Right atrium auricular region (tissue), 2 donors: ENCODE results near the gene MESD. TPM values are rescaled to one million over a fixed set of nuclear protein-coding genes. Genes with fewer than 3 reads are reported as not detected.

ENCODE experiments used
- DNase-seq: peaks from one replicate; pipeline ENCODE4 v3.0.0-alpha.2; 2019; ENCODE audit warnings: low spot score
- H3K27ac ChIP-seq, 2 donors: fragments of 200-600 bp; sonication (generic); 1 replicate in 1 of 2; 2 replicates in 1 of 2; pipeline ENCODE4 v1.5.1; 2016 to 2019
- H3K27me3 ChIP-seq, 2 donors: fragments of 200-600 bp; sonication (generic); one replicate each; pipeline versions ENCODE4 v1.5.1 to v1.6.0; 2017 to 2019
- H3K36me3 ChIP-seq: fragments of 200-600 bp; sonication (generic); one replicate; pipeline ENCODE4 v1.5.1; 2016
- H3K4me1 ChIP-seq, 2 donors: fragments of 200-600 bp; sonication (generic); one replicate each; pipeline versions ENCODE4 v1.5.1 to v1.6.0; 2017 to 2019
- H3K4me3 ChIP-seq, 2 donors: fragments of 200-600 bp; sonication (generic); 1 replicate in 1 of 2; 2 replicates in 1 of 2; pipeline ENCODE4 v1.5.1; 2017 to 2019; ENCODE audit warnings: mild to moderate bottlenecking in 1 of 2, moderate library complexity in 1 of 2
- H3K9me3 ChIP-seq, 2 donors: fragments of 200-600 bp; sonication (generic); one replicate each; pipeline ENCODE4 v1.5.1; 2019
- CTCF ChIP-seq, 2 donors: fragments of 200-600 bp; sonication (generic); IDR thresholded peaks; one replicate each; pipeline ENCODE4 v1.5.1; 2019; ENCODE audit warnings: antibody characterized with exemption in 2 of 2
- total RNA-seq, 2 donors: library from RNA; depleted of rRNA; stranded (reverse); fragments of >200 nt; gene quantifications; one replicate each; pipeline ENCODE4 v1.1.0, GENCODE V29; 2016

MESD gene
- total RNA-seq, 2 donors from 2014 or later = 11.3 to 14.5 TPM

- Histone ChIP-seq H3K9me3 (no peaks in the 10 kb centered on the region), H3K27me3 (no peaks in the 10 kb centered on the region), H3K4me1 (peaks cover 0 to 36% of the 10 kb centered on the region in 2 donors), H3K27ac (no peak overlapping the region), H3K4me3 (no peak overlapping the region), H3K36me3 (no peaks in the 10 kb centered on the region)
- DNase-seq = no peak
- no peak for TF ChIP-seq CTCF (IDR thresholded peaks at IDR 0.05)
These were observed 23.0 kb upstream of the MESD start for GRCh38 chr15:81012588-81012987.

- H3K9me3 ChIP-seq = no peaks in the 10 kb centered on the region
- no peak for DNase-seq
- no peaks in the 10 kb centered on the region for H3K36me3 ChIP-seq
- H3K4me3 ChIP-seq = no peak overlapping the region
- no peak for TF ChIP-seq CTCF (IDR thresholded peaks at IDR 0.05)
- H3K4me1 ChIP-seq = peaks cover 0 to 32% of the 10 kb centered on the region in 2 donors
- no peaks in the 10 kb centered on the region for H3K27me3 ChIP-seq
- H3K27ac ChIP-seq = no peak overlapping the region
These were observed 22.0 kb upstream of the MESD start for GRCh38 chr15:81011593-81011992.

- H3K9me3 ChIP-seq = no peaks in the 10 kb centered on the region
- no peak for TF ChIP-seq CTCF (IDR thresholded peaks at IDR 0.05)
- H3K27me3 ChIP-seq = no peaks in the 10 kb centered on the region
- H3K4me1 ChIP-seq = peaks cover 0 to 32% of the 10 kb centered on the region in 2 donors
- no peak overlapping the region for H3K4me3 ChIP-seq
- no peaks in the 10 kb centered on the region for H3K36me3 ChIP-seq
- no peak for DNase-seq
- H3K27ac ChIP-seq = no peak overlapping the region
These were observed 20.5 kb upstream of the MESD start for GRCh38 chr15:81010086-81010485.

DNA sequence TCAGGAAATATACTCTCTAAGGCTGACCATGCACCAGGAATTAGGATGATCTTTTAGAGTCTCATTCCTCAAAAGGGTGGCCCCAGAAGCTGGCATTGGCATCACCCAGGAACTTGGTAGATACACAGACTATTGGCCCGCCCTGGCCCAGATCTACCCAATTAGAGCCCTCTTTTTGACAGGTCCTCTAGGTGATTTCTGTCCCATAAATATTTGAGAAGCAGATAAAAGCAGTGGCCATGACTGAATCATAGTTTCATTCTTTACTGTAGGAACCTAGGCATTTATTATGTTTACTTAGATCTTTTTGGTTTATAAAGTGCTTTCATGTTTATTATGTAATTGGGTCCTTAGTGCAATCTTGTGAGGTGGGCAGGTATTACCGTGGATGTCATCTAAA is 18.7 kb upstream of the MESD start:
- Histone ChIP-seq H3K4me3 (no peak overlapping the region), H3K4me1 (peaks cover 0 to 36% of the 10 kb centered on the region in 2 donors), H3K27me3 (no peaks in the 10 kb centered on the region), H3K9me3 (no peaks in the 10 kb centered on the region), H3K27ac (no peak overlapping the region), H3K36me3 (peaks cover 2% of the 10 kb centered on the region)
- no peak for DNase-seq
- TF ChIP-seq CTCF (IDR thresholded peaks at IDR 0.05) = no peak

DNA sequence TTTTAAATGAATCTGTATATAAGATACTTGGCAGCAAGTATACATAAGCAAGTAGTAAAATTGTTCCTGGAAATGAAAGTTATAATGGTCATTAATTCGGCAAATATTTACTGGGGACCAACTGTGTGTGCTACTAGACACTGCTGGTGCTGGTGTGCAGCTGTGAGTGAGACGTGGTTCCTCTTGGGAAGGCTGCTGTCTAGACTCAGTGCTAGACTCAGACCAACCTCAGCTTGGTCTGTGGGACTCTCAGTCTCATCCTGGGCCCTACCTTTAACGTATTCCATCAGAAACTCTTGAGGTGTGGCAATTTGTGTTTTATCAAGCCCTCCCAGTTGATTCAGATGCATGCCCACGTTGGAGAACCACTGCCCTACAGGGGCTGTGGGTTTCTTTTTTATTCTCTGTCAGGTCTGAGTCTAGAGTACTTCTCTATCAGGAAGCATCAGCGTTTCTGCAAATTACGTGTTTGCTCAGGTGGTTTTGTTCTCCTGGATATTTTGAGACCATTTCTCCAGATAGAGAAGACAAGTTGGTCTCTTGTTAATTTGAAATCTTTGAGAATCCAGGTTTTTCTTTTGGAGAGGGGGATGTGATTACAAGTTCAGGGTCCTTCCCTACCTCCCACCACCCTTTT is 17.9 kb upstream of the MESD start:
- no peak for DNase-seq
- no peaks in the 10 kb centered on the region for H3K27me3 ChIP-seq
- no peaks in the 10 kb centered on the region for H3K9me3 ChIP-seq
- no peak for TF ChIP-seq CTCF (IDR thresholded peaks at IDR 0.05)
- H3K4me1 ChIP-seq = peaks cover 0 to 38% of the 10 kb centered on the region in 2 donors
- no peak overlapping the region for H3K4me3 ChIP-seq
- no peak overlapping the region for H3K27ac ChIP-seq
- H3K36me3 ChIP-seq = peaks cover 9% of the 10 kb centered on the region

GRCh38 chr15:81006124-81006523 is 16.5 kb upstream of the MESD start:
- H3K4me3 ChIP-seq = no peak overlapping the region
- peaks cover 0 to 41% of the 10 kb centered on the region in 2 donors for H3K4me1 ChIP-seq
- H3K27ac ChIP-seq = peak overlapping the region in 1 of 2 donors; percentile 22
- no peaks in the 10 kb centered on the region for H3K27me3 ChIP-seq
- H3K36me3 ChIP-seq = peaks cover 13% of the 10 kb centered on the region
- no peaks in the 10 kb centered on the region for H3K9me3 ChIP-seq
- TF ChIP-seq CTCF (IDR thresholded peaks at IDR 0.05) = no peak
- no peak for DNase-seq
